Parathyroid adenoma (tissue), 2 donors: ENCODE measurements around the gene HLCS.

Source experiments
- H2AFZ ChIP-seq: fragments of 300-600 bp; sonication (generic); one replicate; pipeline ENCODE4 v1.7.0; 2017; ENCODE audit warnings: antibody characterized with exemption, mild to moderate bottlenecking
- H3K27ac ChIP-seq: fragments of 300-600 bp; sonication (generic); one replicate; pipeline ENCODE4 v1.7.0; 2017
- H3K27me3 ChIP-seq: fragments of 300-600 bp; sonication (generic); one replicate; pipeline ENCODE4 v1.7.0; 2017; ENCODE audit warnings: low read length; ENCODE audit not compliant: control insufficient read depth, insufficient read depth
- H3K36me3 ChIP-seq: fragments of 300-600 bp; sonication (generic); one replicate; pipeline ENCODE4 v1.7.0; 2017; ENCODE audit warnings: low read length; ENCODE audit not compliant: control insufficient read depth, insufficient read depth
- H3K4me1 ChIP-seq: fragments of 300-600 bp; sonication (generic); one replicate; pipeline ENCODE4 v1.7.0; 2017; ENCODE audit warnings: control low read depth
- H3K4me2 ChIP-seq: fragments of 300-600 bp; sonication (generic); one replicate; pipeline ENCODE4 v1.7.0; 2017; ENCODE audit warnings: low read length
- H3K4me3 ChIP-seq: fragments of 300-600 bp; sonication (generic); one replicate; pipeline ENCODE4 v1.7.0; 2017; ENCODE audit warnings: low read depth, low read length
- H3K79me2 ChIP-seq: fragments of 300-600 bp; sonication (generic); one replicate; pipeline ENCODE4 v1.7.0; 2017; ENCODE audit warnings: control low read depth
- H3K9ac ChIP-seq: fragments of 300-600 bp; sonication (generic); one replicate; pipeline ENCODE4 v1.7.0; 2017; ENCODE audit warnings: mild to moderate bottlenecking
- H3K9me3 ChIP-seq: fragments of 300-600 bp; sonication (generic); one replicate; pipeline ENCODE4 v1.7.0; 2017; ENCODE audit warnings: low read length; ENCODE audit not compliant: control insufficient read depth
- TF ChIP-seq, protein P1 (sequence below): fragments of 300-600 bp; sonication (generic); IDR thresholded peaks from one replicate; pipeline ENCODE4 v1.7.0; 2017; ENCODE audit warnings: antibody characterized with exemption, mild to moderate bottlenecking
- donor health status: primary hyperparathyroidism.

The HLCS gene

GRCh38 chr21:36976228-36976861 lies 9.9 kb upstream of the HLCS start:
- H3K4me2 ChIP-seq, result no peak overlapping the region
- H2AFZ ChIP-seq, result no peak overlapping the region
- H3K36me3 ChIP-seq, result no peaks in the 10 kb centered on the region
- no peak overlapping the region for H3K27ac ChIP-seq
- H3K9ac ChIP-seq, result no peak overlapping the region
- H3K4me3 ChIP-seq, result no peak overlapping the region
- TF ChIP-seq, protein P1, sequence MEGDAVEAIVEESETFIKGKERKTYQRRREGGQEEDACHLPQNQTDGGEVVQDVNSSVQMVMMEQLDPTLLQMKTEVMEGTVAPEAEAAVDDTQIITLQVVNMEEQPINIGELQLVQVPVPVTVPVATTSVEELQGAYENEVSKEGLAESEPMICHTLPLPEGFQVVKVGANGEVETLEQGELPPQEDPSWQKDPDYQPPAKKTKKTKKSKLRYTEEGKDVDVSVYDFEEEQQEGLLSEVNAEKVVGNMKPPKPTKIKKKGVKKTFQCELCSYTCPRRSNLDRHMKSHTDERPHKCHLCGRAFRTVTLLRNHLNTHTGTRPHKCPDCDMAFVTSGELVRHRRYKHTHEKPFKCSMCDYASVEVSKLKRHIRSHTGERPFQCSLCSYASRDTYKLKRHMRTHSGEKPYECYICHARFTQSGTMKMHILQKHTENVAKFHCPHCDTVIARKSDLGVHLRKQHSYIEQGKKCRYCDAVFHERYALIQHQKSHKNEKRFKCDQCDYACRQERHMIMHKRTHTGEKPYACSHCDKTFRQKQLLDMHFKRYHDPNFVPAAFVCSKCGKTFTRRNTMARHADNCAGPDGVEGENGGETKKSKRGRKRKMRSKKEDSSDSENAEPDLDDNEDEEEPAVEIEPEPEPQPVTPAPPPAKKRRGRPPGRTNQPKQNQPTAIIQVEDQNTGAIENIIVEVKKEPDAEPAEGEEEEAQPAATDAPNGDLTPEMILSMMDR, result no peak
- no peaks in the 10 kb centered on the region for H3K9me3 ChIP-seq
- H3K4me1 ChIP-seq, result peaks cover 2% of the 10 kb centered on the region
- no peaks in the 10 kb centered on the region for H3K27me3 ChIP-seq
- H3K79me2 ChIP-seq, result no peaks in the 10 kb centered on the region

DNA sequence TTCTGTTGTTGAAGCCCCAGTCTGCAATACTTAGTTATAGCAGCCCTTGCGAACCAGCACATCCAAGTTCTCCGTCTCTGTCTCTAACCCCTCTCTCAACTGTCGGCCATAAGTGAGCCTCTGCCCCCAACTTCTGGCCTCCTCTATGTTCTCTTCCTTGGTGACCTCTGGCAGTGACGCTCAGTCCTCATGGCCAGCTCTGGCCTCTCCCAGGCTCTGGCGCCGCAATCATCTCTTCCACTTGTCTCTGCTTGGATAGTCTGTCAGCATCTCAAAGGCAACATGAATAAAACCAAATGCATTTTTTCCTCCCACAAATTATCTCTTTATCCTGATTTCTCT lies 8.4 kb upstream of the HLCS start:
- TF ChIP-seq, protein P1, result no peak
- Histone ChIP-seq H3K4me3 (no peak overlapping the region), H3K36me3 (no peaks in the 10 kb centered on the region), H3K4me2 (no peak overlapping the region), H3K79me2 (no peaks in the 10 kb centered on the region), H3K4me1 (peaks cover 2% of the 10 kb centered on the region), H3K27me3 (no peaks in the 10 kb centered on the region), H2AFZ (no peak overlapping the region), H3K9me3 (no peaks in the 10 kb centered on the region), H3K9ac (no peak overlapping the region), H3K27ac (no peak overlapping the region)

- Histone ChIP-seq H3K27me3 (no peaks in the 10 kb centered on the region), H3K9ac (no peak overlapping the region), H3K36me3 (no peaks in the 10 kb centered on the region), H3K79me2 (no peaks in the 10 kb centered on the region), H3K4me1 (peaks cover 2% of the 10 kb centered on the region), H3K4me3 (no peak overlapping the region), H3K4me2 (no peak overlapping the region), H3K27ac (no peak overlapping the region), H3K9me3 (no peaks in the 10 kb centered on the region), H2AFZ (no peak overlapping the region)
- TF ChIP-seq, protein P1, result no peak
Observed at GRCh38 chr21:36973986-36974850, 7.7 kb upstream of the HLCS start.

DNA sequence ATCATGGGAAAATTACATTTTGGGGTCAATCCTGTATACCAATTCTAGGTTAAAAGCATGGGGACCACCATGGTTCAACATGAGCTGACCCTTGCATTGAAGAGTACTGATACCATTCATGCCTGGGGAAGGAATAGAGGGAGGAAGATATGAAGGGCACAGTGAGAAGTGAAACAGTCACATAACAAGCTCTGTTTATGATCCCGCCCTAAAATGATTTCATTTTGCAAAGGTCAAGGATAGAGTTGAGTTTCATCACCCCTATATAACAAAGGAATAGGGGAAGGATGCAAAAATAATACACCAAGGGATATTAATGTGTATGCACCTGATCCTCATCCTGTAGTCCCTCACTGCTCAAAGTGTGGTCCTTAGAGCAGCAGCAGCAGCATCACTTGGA lies 2.5 kb upstream of the HLCS start:
- Histone ChIP-seq H3K27me3 (no peaks in the 10 kb centered on the region), H3K36me3 (no peaks in the 10 kb centered on the region), H3K4me3 (no peak overlapping the region), H3K9ac (no peak overlapping the region), H3K4me2 (no peak overlapping the region), H3K79me2 (no peaks in the 10 kb centered on the region), H2AFZ (no peak overlapping the region), H3K27ac (no peak overlapping the region), H3K9me3 (no peaks in the 10 kb centered on the region), H3K4me1 (no peaks in the 10 kb centered on the region)
- TF ChIP-seq, protein P1, result no peak
